Natural killer cell (primary cell): ENCODE data around the gene HECTD4. TPM values are rescaled to one million over a fixed set of nuclear protein-coding genes. Genes with fewer than 3 reads are reported as not detected.
"Not testable (repeated sequence)": the region's sequence is repeated elsewhere in the genome, so short reads cannot be mapped to it uniquely, and the experiment has no call there.

Experiments
- ATAC-seq, 3 donors: fragments of 150-1000 bp in 2 of 3; fragments of 200-7000 bp in 1 of 3; cut with Tn5 transposase; 1 replicate in 1 of 3; 2 replicates in 2 of 3; pipeline ENCODE4 v1.10.0; 2021; ENCODE audit warnings: mild to moderate bottlenecking in 2 of 3, moderate library complexity in 2 of 3
- DNase-seq, 2 donors: peaks; one replicate each; pipeline versions ENCODE4 v3.0.0 to v3.0.0-alpha.2; 2013 to 2021; ENCODE audit warnings: mixed read lengths in 1 of 2
- H3K27ac ChIP-seq: one replicate; pipeline ENCODE4 v1.5.1; 2013; ENCODE audit warnings: mild to moderate bottlenecking, low read length
- H3K27me3 ChIP-seq: one replicate; pipeline ENCODE4 v1.6.1; 2013; ENCODE audit warnings: low read length; ENCODE audit not compliant: control insufficient read depth, insufficient read depth
- H3K36me3 ChIP-seq: one replicate; pipeline ENCODE4 v1.6.1; 2013; ENCODE audit warnings: low read length; ENCODE audit not compliant: control insufficient read depth, insufficient read depth
- H3K4me1 ChIP-seq: one replicate; pipeline ENCODE4 v1.6.1; 2013; ENCODE audit warnings: low read length; ENCODE audit not compliant: control insufficient read depth, insufficient read depth
- H3K4me3 ChIP-seq: one replicate; pipeline ENCODE4 v1.5.1; 2013; ENCODE audit warnings: low read length
- H3K9me3 ChIP-seq: one replicate; pipeline ENCODE4 v1.6.1; 2013; ENCODE audit warnings: low read length; ENCODE audit not compliant: control insufficient read depth, insufficient read depth
- H3K27ac Mint-ChIP-seq, 2 donors: one replicate each; pipeline ENCODE4 v1.8.0; 2022; ENCODE audit warnings: mild to moderate bottlenecking in 2 of 2, mixed read lengths in 2 of 2, moderate library complexity in 1 of 2
- H3K27me3 Mint-ChIP-seq, 2 donors: one replicate each; pipeline ENCODE4 v1.8.0; 2022; ENCODE audit warnings: low read depth in 2 of 2, mixed read lengths in 2 of 2
- H3K36me3 Mint-ChIP-seq: one replicate; pipeline ENCODE4 v1.8.0; 2022; ENCODE audit warnings: mixed read lengths
- H3K4me1 Mint-ChIP-seq, 2 donors: one replicate each; pipeline ENCODE4 v1.8.0; 2022; ENCODE audit warnings: mixed read lengths in 2 of 2
- H3K4me3 Mint-ChIP-seq: one replicate; pipeline ENCODE4 v1.8.0; 2022; ENCODE audit warnings: mild to moderate bottlenecking, moderate library complexity, mixed read lengths
- H3K9me3 Mint-ChIP-seq, 2 donors: one replicate each; pipeline ENCODE4 v1.8.0; 2022; ENCODE audit warnings: mixed read lengths in 2 of 2
- CTCF ChIP-seq: fragments of 200-600 bp; IDR thresholded peaks from one replicate; pipeline ENCODE4 v1.8.0; 2022; ENCODE audit warnings: antibody characterized with exemption
- WGBS: methylation state at CpG from one replicate; pipeline ENCODE4 v1.1.7; 2013; ENCODE audit warnings: missing lambda C conversion rate; ENCODE audit not compliant: insufficient coverage; 5-methylcytosine and 5-hydroxymethylcytosine counted together
- intact Hi-C: fragments of 100-400 bp; cut with micrococcal nuclease; formaldehyde crosslinking; loops from one replicate; pipeline ENCODE4 v1.14.2; 2022
- total RNA-seq, 4 donors: library from RNA; stranded (reverse); fragments of 120-200 nt in 1 of 4; gene quantifications; one replicate each; pipeline versions ENCODE4 v1.2.3 to v1.2.4, GENCODE V29; 2013 to 2022

Gene HECTD4
- total RNA-seq, 3 donors from 2014 or later (not counting 1 experiment from before 2014, with no cell fraction given): 66.9 to 82.6 (median 79.2) TPM

- Histone ChIP-seq H3K4me1 (no peaks in the 10 kb centered on the region), H3K4me3 (no peak overlapping the region), H3K27ac (no peak overlapping the region), H3K27me3 (no peaks in the 10 kb centered on the region), H3K36me3 (no peaks in the 10 kb centered on the region), H3K9me3 (no peaks in the 10 kb centered on the region)
- Mint-ChIP-seq H3K36me3 (no peaks in the 10 kb centered on the region), H3K4me3 (no peak overlapping the region), H3K27me3 (peaks cover 5 to 13% of the 10 kb centered on the region in 2 donors), H3K27ac (no peak overlapping the region), H3K4me1 (no peaks in the 10 kb centered on the region), H3K9me3 (no peaks in the 10 kb centered on the region)
- no peak for ATAC-seq
- 100% methylated on average over 1 of the region's 1 CpG for WGBS
- intact Hi-C loops: no loop called here
- no peak for TF ChIP-seq CTCF
- DNase-seq: no peak
Observed at GRCh38 chr12:112393328-112393727, 11.1 kb upstream of the HECTD4 start.

GRCh38 chr12:112389922-112390654 lies 7.9 kb upstream of the HECTD4 start:
- H3K27ac Mint-ChIP-seq, H3K9me3 ChIP-seq, H3K4me1 Mint-ChIP-seq, H3K36me3 ChIP-seq, DNase-seq, H3K27me3 ChIP-seq, H3K9me3 Mint-ChIP-seq, H3K4me3 ChIP-seq, H3K4me3 Mint-ChIP-seq, H3K36me3 Mint-ChIP-seq, ATAC-seq, H3K27ac ChIP-seq, H3K4me1 ChIP-seq: not testable (repeated sequence)
- intact Hi-C loops: loop anchor here (5.0 kb wide), 1 partner anchor 443 kb away; no protein-coding TSS in a partner anchor
- peaks cover 8 to 11% of the 10 kb centered on the region in 2 donors for H3K27me3 Mint-ChIP-seq
- WGBS: 100% methylated on average over 1 of the region's 4 CpGs

DNA sequence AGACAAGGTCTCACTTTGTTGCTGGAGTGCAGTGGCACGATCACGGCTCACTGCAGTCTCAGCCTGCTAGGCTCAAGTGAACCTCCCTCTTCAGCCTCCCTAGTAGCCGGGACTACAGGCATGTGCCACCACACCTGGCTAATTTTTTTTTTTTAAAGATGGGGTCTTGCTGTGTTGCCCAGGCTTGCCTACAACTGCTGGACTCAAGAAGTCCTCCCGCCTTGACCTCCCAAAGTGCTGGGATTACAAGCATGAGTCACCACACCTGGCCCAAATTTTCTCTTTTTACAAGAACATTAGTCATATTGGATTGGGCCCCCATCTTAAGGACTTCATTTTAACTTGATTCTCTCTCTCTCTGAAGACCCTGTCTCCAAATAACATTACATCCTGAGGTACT lies 7.0 kb upstream of the HECTD4 start:
- H3K36me3 ChIP-seq: no peaks in the 10 kb centered on the region
- H3K4me3 Mint-ChIP-seq: no peak overlapping the region
- 91% methylated on average over 4 of the region's 4 CpGs for WGBS
- intact Hi-C loops: loop anchor here (5.0 kb wide), 1 partner anchor 442 kb away; no protein-coding TSS in a partner anchor
- no peaks in the 10 kb centered on the region for H3K27me3 ChIP-seq
- H3K27ac Mint-ChIP-seq: no peak overlapping the region
- peaks cover 7 to 8% of the 10 kb centered on the region in 2 donors for H3K27me3 Mint-ChIP-seq
- no peak overlapping the region for H3K4me3 ChIP-seq
- TF ChIP-seq CTCF: no peak
- H3K9me3 ChIP-seq: no peaks in the 10 kb centered on the region
- ATAC-seq: no peak
- H3K27ac ChIP-seq: no peak overlapping the region
- no peak for DNase-seq
- H3K4me1 Mint-ChIP-seq: peaks cover 0 to 6% of the 10 kb centered on the region in 2 donors
- H3K36me3 Mint-ChIP-seq: no peaks in the 10 kb centered on the region
- H3K4me1 ChIP-seq: peaks cover 4% of the 10 kb centered on the region
- no peaks in the 10 kb centered on the region for H3K9me3 Mint-ChIP-seq

- Histone ChIP-seq H3K36me3 (no peaks in the 10 kb centered on the region), H3K4me3 (no peak overlapping the region), H3K27me3 (no peaks in the 10 kb centered on the region), H3K9me3 (no peaks in the 10 kb centered on the region), H3K27ac (no peak overlapping the region), H3K4me1 (peaks cover 11% of the 10 kb centered on the region)
- 91% methylated on average over 3 of the region's 3 CpGs for WGBS
- peaks cover 6 to 12% of the 10 kb centered on the region in 2 donors for H3K4me1 Mint-ChIP-seq
- H3K9me3 Mint-ChIP-seq: no peaks in the 10 kb centered on the region
- H3K4me3 Mint-ChIP-seq: no peak overlapping the region
- no peaks in the 10 kb centered on the region for H3K36me3 Mint-ChIP-seq
- H3K27ac Mint-ChIP-seq: no peak overlapping the region
- intact Hi-C loops: loop anchor here (1.0 to 5.0 kb wide), 3 partner anchors 22 to 439 kb away; partner anchors contain the start of gene RPL6
- ATAC-seq: no peak
- H3K27me3 Mint-ChIP-seq: peaks cover 3 to 7% of the 10 kb centered on the region in 2 donors
- no peak for TF ChIP-seq CTCF
- DNase-seq: no peak
Observed at GRCh38 chr12:112386726-112387125, 4.5 kb upstream of the HECTD4 start.
